H1 (cell line): ENCODE measurements around the gene PITPNM1. TPM values are rescaled to one million over a fixed set of nuclear protein-coding genes. Genes with fewer than 3 reads are reported as not detected.

Experiments used
- microRNA-seq, 2 experiments: library from miRNA; unstranded; fragments of <30 nt; microRNA quantifications; one replicate each; pipeline versions ENCODE4 to v1.2.0, GENCODE V29; 2016 to 2020; ENCODE audit warnings: borderline microRNAs expressed in 2 of 2, borderline number of aligned reads in 2 of 2, borderline replicate concordance in 1 of 2
- polyA plus RNA-seq, 7 experiments: library from polyadenylated mRNA; depleted of rRNA in 3 of 7; stranded (reverse) in 5 of 7; unstranded in 2 of 7; fragments of >200 nt in 5 of 7; fragments of 200-250 nt in 2 of 7; gene quantifications; 1 replicate in 5 of 7; 2 replicates in 1 of 7; 4 replicates in 1 of 7; pipeline versions ENCODE4 v1.2.1 to v1.2.3, GENCODE V29; 2011 to 2013; ENCODE audit warnings: missing spikeins in 2 of 7, mixed read lengths in 2 of 7
- small RNA-seq: library from polyadenylated mRNA; stranded (forward); fragments of <200 nt; extraction: miRNeasy Mini kit (QIAGEN cat#:217004); gene quantifications from one replicate; pipeline ENCODE3, GENCODE V24; 2013; ENCODE audit not compliant: insufficient read depth
- total RNA-seq: library from RNA; stranded (reverse); fragmentation: NEBNext Ultra II Directional; extraction: Animal tissue kit (Norgen Biotek cat#: 25700); gene quantifications from 2 replicates; pipeline ENCODE4 v1.2.1, GENCODE V29; 2021

The PITPNM1 gene
- total and polyA plus RNA-seq, 2 of the 8 experiments (the other 6 are each of a cell fraction or from before 2014, with no cell fraction given): 27.2 to 52.7 TPM

Small RNA genes lying within 50 kb of the gene (microRNA-seq; reads per million reads assigned to microRNA genes)
- 0 to 0.23 reads per million in 2 experiments for gene MIR6752

Small RNA genes lying within 50 kb of the gene (small RNA-seq; reads per million reads assigned to genes)
- gene MIR6752: not detected

Other genes starting within 250 kb of the PITPNM1 start
- gene GRK2, start 238.9 kb downstream of the PITPNM1 start, total RNA-seq: 47.3 and 51.4 TPM in 2 replicates
- gene GRK2, start 238.9 kb downstream of the PITPNM1 start, polyA plus RNA-seq (2011; rRNA removed): 49.7 and 67.8 TPM in 2 replicates
- gene ANKRD13D, start 216.1 kb downstream of the PITPNM1 start, total RNA-seq: 24.9 and 29.2 TPM in 2 replicates
- 26.5 and 35.5 TPM in 2 replicates for gene ANKRD13D, start 216.1 kb downstream of the PITPNM1 start, polyA plus RNA-seq (2011; rRNA removed)
- gene SSH3, start 201.8 kb downstream of the PITPNM1 start, total RNA-seq: 19.8 and 23.6 TPM in 2 replicates
- 16.9 and 23.6 TPM in 2 replicates for gene SSH3, start 201.8 kb downstream of the PITPNM1 start, polyA plus RNA-seq (2011; rRNA removed)
- gene POLD4, start 151.8 kb downstream of the PITPNM1 start, total RNA-seq: 18.5 and 21.2 TPM in 2 replicates
- 46.7 and 72.0 TPM in 2 replicates for gene POLD4, start 151.8 kb downstream of the PITPNM1 start, polyA plus RNA-seq (2011; rRNA removed)
- 0.32 and 0.57 TPM in 2 replicates for gene CLCF1, start 131.8 kb downstream of the PITPNM1 start, total RNA-seq
- 1.2 and 2.6 TPM in 2 replicates for gene CLCF1, start 131.8 kb downstream of the PITPNM1 start, polyA plus RNA-seq (2011; rRNA removed)
- 20.8 and 22.2 TPM in 2 replicates for gene RAD9A, start 113.4 kb downstream of the PITPNM1 start, total RNA-seq
- gene RAD9A, start 113.4 kb downstream of the PITPNM1 start, polyA plus RNA-seq (2011; rRNA removed): 25.5 and 29.6 TPM in 2 replicates
- gene PPP1CA, start 103.5 kb downstream of the PITPNM1 start, total RNA-seq: 198 and 210 TPM in 2 replicates
- 359 and 430 TPM in 2 replicates for gene PPP1CA, start 103.5 kb downstream of the PITPNM1 start, polyA plus RNA-seq (2011; rRNA removed)
- 0.69 TPM in 1 of 2 replicates, not detected in the other for gene TBC1D10C, start 101.3 kb downstream of the PITPNM1 start, total RNA-seq
- gene TBC1D10C, start 101.3 kb downstream of the PITPNM1 start, polyA plus RNA-seq (2011; rRNA removed): 0.27 and 0.35 TPM in 2 replicates
- 0.61 and 1.1 TPM in 2 replicates for gene CARNS1, start 89.7 kb downstream of the PITPNM1 start, total RNA-seq
- gene CARNS1, start 89.7 kb downstream of the PITPNM1 start, polyA plus RNA-seq (2011; rRNA removed): 0.82 and 0.96 TPM in 2 replicates
- 41.0 and 43.9 TPM in 2 replicates for gene RPS6KB2, start 76.9 kb downstream of the PITPNM1 start, total RNA-seq
- gene RPS6KB2, start 76.9 kb downstream of the PITPNM1 start, polyA plus RNA-seq (2011; rRNA removed): 47.1 and 58.6 TPM in 2 replicates
- 0.78 and 1.4 TPM in 2 replicates for gene PTPRCAP, start 67.7 kb downstream of the PITPNM1 start, total RNA-seq
- gene PTPRCAP, start 67.7 kb downstream of the PITPNM1 start, polyA plus RNA-seq (2011; rRNA removed): 6.7 and 9.5 TPM in 2 replicates
- gene CORO1B, start 61.9 kb downstream of the PITPNM1 start, total RNA-seq: 77.1 and 84.3 TPM in 2 replicates
- gene CORO1B, start 61.9 kb downstream of the PITPNM1 start, polyA plus RNA-seq (2011; rRNA removed): 131 and 148 TPM in 2 replicates
- not detected in 2 replicates for gene GPR152, start 52.6 kb downstream of the PITPNM1 start, total RNA-seq
- not detected in 2 replicates for gene GPR152, start 52.6 kb downstream of the PITPNM1 start, polyA plus RNA-seq (2011; rRNA removed)
- not detected in 2 replicates for gene CABP4, start 50.0 kb downstream of the PITPNM1 start, total RNA-seq
- 0.03 TPM in 1 of 2 replicates, not detected in the other for gene CABP4, start 50.0 kb downstream of the PITPNM1 start, polyA plus RNA-seq (2011; rRNA removed)
- 32.4 and 33.5 TPM in 2 replicates for gene TMEM134, start 36.1 kb downstream of the PITPNM1 start, total RNA-seq
- 229 and 268 TPM in 2 replicates for gene TMEM134, start 36.1 kb downstream of the PITPNM1 start, polyA plus RNA-seq (2011; rRNA removed)
- gene AIP, start 22.3 kb downstream of the PITPNM1 start, total RNA-seq: 28.8 and 29.8 TPM in 2 replicates
- gene AIP, start 22.3 kb downstream of the PITPNM1 start, polyA plus RNA-seq (2011; rRNA removed): 54.4 and 68.6 TPM in 2 replicates
- gene CDK2AP2, start 2.8 kb upstream of the PITPNM1 start, total RNA-seq: 47.3 and 49.6 TPM in 2 replicates
- 65.1 and 89.6 TPM in 2 replicates for gene CDK2AP2, start 2.8 kb upstream of the PITPNM1 start, polyA plus RNA-seq (2011; rRNA removed)
- not detected in 2 replicates for gene CABP2, start 18.1 kb upstream of the PITPNM1 start, total RNA-seq
- gene CABP2, start 18.1 kb upstream of the PITPNM1 start, polyA plus RNA-seq (2011; rRNA removed): not detected in 2 replicates
- 1,454 and 1,516 TPM in 2 replicates for gene GSTP1, start 78.4 kb upstream of the PITPNM1 start, total RNA-seq
- gene GSTP1, start 78.4 kb upstream of the PITPNM1 start, polyA plus RNA-seq (2011; rRNA removed): 3,329 and 3,697 TPM in 2 replicates
- gene NDUFV1, start 101.6 kb upstream of the PITPNM1 start, total RNA-seq: 131 TPM in 2 replicates
- 125 and 192 TPM in 2 replicates for gene NDUFV1, start 101.6 kb upstream of the PITPNM1 start, polyA plus RNA-seq (2011; rRNA removed)
- 8.3 and 8.9 TPM in 2 replicates for gene NUDT8, start 124.6 kb upstream of the PITPNM1 start, total RNA-seq
- 7.2 and 11.0 TPM in 2 replicates for gene NUDT8, start 124.6 kb upstream of the PITPNM1 start, polyA plus RNA-seq (2011; rRNA removed)
- gene TBX10, start 134.4 kb upstream of the PITPNM1 start, total RNA-seq: not detected in 2 replicates
- 0.09 and 0.17 TPM in 2 replicates for gene TBX10, start 134.4 kb upstream of the PITPNM1 start, polyA plus RNA-seq (2011; rRNA removed)
- gene ACY3, start 145.4 kb upstream of the PITPNM1 start, total RNA-seq: not detected in 2 replicates
- gene ACY3, start 145.4 kb upstream of the PITPNM1 start, polyA plus RNA-seq (2011; rRNA removed): 0.08 and 0.24 TPM in 2 replicates
- gene ALDH3B2, start 169.3 kb upstream of the PITPNM1 start, total RNA-seq: not detected in 2 replicates
- not detected in 2 replicates for gene ALDH3B2, start 169.3 kb upstream of the PITPNM1 start, polyA plus RNA-seq (2011; rRNA removed)